Activated T-cell treated with anti-CD3 and anti-CD28 coated beads for 1 hour (primary cell): Measurements from ENCODE around the gene JMJD4.
"Not testable (repeated sequence)": the region's sequence is repeated elsewhere in the genome, so short reads cannot be mapped to it uniquely, and the experiment has no call there.

Experiments
- DNase-seq: peaks from one replicate; pipeline ENCODE4 v3.0.0-alpha.2; 2020; ENCODE audit warnings: low read depth

Gene JMJD4

GRCh38 chr1:227731696-227732585 lies 3.2 kb downstream of the JMJD4 start:
- DNase-seq: no peak

- DNase-seq: no peak
These were observed 3.8 kb downstream of the JMJD4 start for GRCh38 chr1:227731241-227731677.

- no peak for DNase-seq
These were observed 4.4 kb downstream of the JMJD4 start for GRCh38 chr1:227730630-227731151.

- no peak for DNase-seq
These were observed 5.0 kb downstream of the JMJD4 start for GRCh38 chr1:227729881-227730629.

- no peak for DNase-seq
These were observed 5.8 kb downstream of the JMJD4 start for GRCh38 chr1:227729144-227729880.

- DNase-seq: no peak
These were observed 6.3 kb downstream of the JMJD4 start for GRCh38 chr1:227728892-227729143.

GRCh38 chr1:227728059-227728891 lies 6.8 kb downstream of the JMJD4 start:
- peak; percentile 62 for DNase-seq

- no peak for DNase-seq
These were observed 8.0 kb downstream of the JMJD4 start for GRCh38 chr1:227726924-227727599.

- no peak for DNase-seq
These were observed 8.8 kb downstream of the JMJD4 start for GRCh38 chr1:227726318-227726717.

GRCh38 chr1:227725046-227725445 lies 10.1 kb downstream of the JMJD4 start:
- DNase-seq: no peak

- no peak for DNase-seq
These were observed 11.6 kb downstream of the JMJD4 start for GRCh38 chr1:227723474-227723873.

GRCh38 chr1:227718932-227719331 lies 16.2 kb downstream of the JMJD4 start:
- no peak for DNase-seq

GRCh38 chr1:227712648-227713047 lies 22.5 kb downstream of the JMJD4 start:
- no peak for DNase-seq

GRCh38 chr1:227710474-227710873 lies 24.6 kb downstream of the JMJD4 start:
- not testable (repeated sequence) for DNase-seq

GRCh38 chr1:227709451-227709850 lies 25.7 kb downstream of the JMJD4 start:
- no peak for DNase-seq

GRCh38 chr1:227707846-227708245 lies 27.3 kb downstream of the JMJD4 start:
- no peak for DNase-seq

GRCh38 chr1:227701631-227702030 lies 33.5 kb downstream of the JMJD4 start:
- not testable (repeated sequence) for DNase-seq

GRCh38 chr1:227697321-227697864 lies 37.7 kb downstream of the JMJD4 start:
- no peak for DNase-seq

- DNase-seq: no peak
These were observed 49.3 kb downstream of the JMJD4 start for GRCh38 chr1:227685807-227686206.
